ENCODE results near the gene GJC1. TPM values are rescaled to one million over a fixed set of nuclear protein-coding genes. Genes with fewer than 3 reads are reported as not detected.
A peak's percentile ranks its signal among the peaks of the same experiment; 100 is the strongest.

GJC1 gene
- total RNA-seq, 4 donors from 2014 or later, result 1.2 to 5.9 (median 1.6) TPM

- WGBS, 2 donors, result 62 to 75% methylated on average over 8 to 9 of the region's 9 CpGs
- H3K9me3 ChIP-seq, result no peaks in the 10 kb centered on the region
- peak overlapping the region in 1 of 4 donors; percentile 19 for H3K27ac ChIP-seq
- no peak overlapping the region for H3K4me3 ChIP-seq
- DNase-seq, result no peak
- TF ChIP-seq CTCF (IDR thresholded peaks at IDR 0.05) (no peak), POLR2A (IDR thresholded peaks at IDR 0.05) (no peak)
- H3K36me3 ChIP-seq, result peaks cover 25 to 98% (median 39%) of the 10 kb centered on the region in 3 donors
- no peaks in the 10 kb centered on the region for H3K4me1 ChIP-seq
- intact Hi-C loops (cut with DNase I), result no loop called here
- no peaks in the 10 kb centered on the region for H3K27me3 ChIP-seq
These were observed 42.2 kb upstream of the GJC1 start for GRCh38 chr17:44872131-44872768.

GRCh38 chr17:44871556-44871955 lies 41.5 kb upstream of the GJC1 start:
- Histone ChIP-seq H3K4me1 (no peaks in the 10 kb centered on the region), H3K36me3 (peaks cover 25 to 98% (median 40%) of the 10 kb centered on the region in 3 donors), H3K27me3 (no peaks in the 10 kb centered on the region), H3K9me3 (no peaks in the 10 kb centered on the region), H3K4me3 (no peak overlapping the region), H3K27ac (no peak overlapping the region)
- no peak for DNase-seq
- WGBS, 2 donors, result 95 to 96% methylated on average over 9 to 12 of the region's 12 CpGs
- TF ChIP-seq CTCF (IDR thresholded peaks at IDR 0.05) (no peak), POLR2A (IDR thresholded peaks at IDR 0.05) (no peak)
- intact Hi-C loops (cut with DNase I), result no loop called here

- WGBS, 2 donors, result 86% methylated on average over 3 of the region's 3 CpGs
- H3K4me3 ChIP-seq, result no peak overlapping the region
- no peaks in the 10 kb centered on the region for H3K27me3 ChIP-seq
- no peak for TF ChIP-seq POLR2A (IDR thresholded peaks at IDR 0.05)
- TF ChIP-seq CTCF (IDR thresholded peaks at IDR 0.05), result no peak
- intact Hi-C loops (cut with DNase I), result loop anchor here (5.0 kb wide), 1 partner anchor 91 kb away; no protein-coding TSS in a partner anchor
- no peaks in the 10 kb centered on the region for H3K9me3 ChIP-seq
- H3K27ac ChIP-seq, result no peak overlapping the region
- DNase-seq, result no peak
- no peaks in the 10 kb centered on the region for H3K4me1 ChIP-seq
- H3K36me3 ChIP-seq, result peaks cover 10 to 97% (median 36%) of the 10 kb centered on the region in 3 donors
These were observed 37.8 kb upstream of the GJC1 start for GRCh38 chr17:44867841-44868240.

GRCh38 chr17:44865931-44866330 lies 35.8 kb upstream of the GJC1 start:
- 75 to 89% methylated on average over 6 of the region's 6 CpGs for WGBS, 2 donors
- H3K27ac ChIP-seq, result no peak overlapping the region
- H3K27me3 ChIP-seq, result no peaks in the 10 kb centered on the region
- no peak for DNase-seq
- TF ChIP-seq CTCF (IDR thresholded peaks at IDR 0.05) (no peak), POLR2A (IDR thresholded peaks at IDR 0.05) (no peak)
- intact Hi-C loops (cut with DNase I), result loop anchor here (5.0 kb wide), 1 partner anchor 89 kb away; no protein-coding TSS in a partner anchor
- no peaks in the 10 kb centered on the region for H3K4me1 ChIP-seq
- H3K36me3 ChIP-seq, result peaks cover 7 to 97% (median 38%) of the 10 kb centered on the region in 3 donors
- no peaks in the 10 kb centered on the region for H3K9me3 ChIP-seq
- H3K4me3 ChIP-seq, result no peak overlapping the region

GRCh38 chr17:44865231-44865660 lies 35.2 kb upstream of the GJC1 start:
- H3K9me3 ChIP-seq, result no peaks in the 10 kb centered on the region
- no peaks in the 10 kb centered on the region for H3K4me1 ChIP-seq
- no peak for DNase-seq
- H3K4me3 ChIP-seq, result no peak overlapping the region
- peaks cover 7 to 97% (median 38%) of the 10 kb centered on the region in 3 donors for H3K36me3 ChIP-seq
- 63 to 70% methylated on average over 1 of the region's 1 CpG for WGBS, 2 donors
- no peaks in the 10 kb centered on the region for H3K27me3 ChIP-seq
- TF ChIP-seq POLR2A (IDR thresholded peaks at IDR 0.05) (no peak), CTCF (IDR thresholded peaks at IDR 0.05) (peak; percentile 46 to 93 (median 82))
- intact Hi-C loops (cut with DNase I), result loop anchor here (5.0 kb wide), 1 partner anchor 88 kb away; no protein-coding TSS in a partner anchor
- no peak overlapping the region for H3K27ac ChIP-seq

All from esophagus squamous epithelium (tissue), 5 donors.